Smooth muscle cell (in vitro differentiated cells): ENCODE measurements around the gene ASS1. TPM values are rescaled to one million over a fixed set of nuclear protein-coding genes. Genes with fewer than 3 reads are reported as not detected.

Experiments used
- DNase-seq: peaks from one replicate; lab custom pipeline; 2025; ENCODE audit not compliant: unreplicated experiment; lab: John Stamatoyannopoulos, UW
- H2AFZ ChIP-seq: fragments of 200-600 bp; sonication (generic); 2 replicates; pipeline ENCODE4 v1.6.0; 2016; ENCODE audit warnings: antibody characterized with exemption, low read depth, mild to moderate bottlenecking
- H3F3A ChIP-seq: fragments of 200-600 bp; sonication (generic); 2 replicates; pipeline ENCODE4 v1.6.0; 2017; ENCODE audit warnings: antibody characterized with exemption, low read depth
- H3K27ac ChIP-seq: fragments of 200-600 bp; sonication (generic); 2 replicates; pipeline ENCODE4 v1.5.1; 2016; ENCODE audit warnings: low read depth, mild to moderate bottlenecking
- H3K27me3 ChIP-seq: fragments of 200-600 bp; sonication (generic); 2 replicates; pipeline ENCODE4 v1.6.1; 2016; ENCODE audit warnings: low read depth, mild to moderate bottlenecking
- H3K36me3 ChIP-seq: fragments of 200-600 bp; sonication (generic); 2 replicates; pipeline ENCODE4 v1.5.1; 2016; ENCODE audit warnings: low read depth
- H3K4me1 ChIP-seq: fragments of 200-600 bp; sonication (generic); 2 replicates; pipeline ENCODE4 v1.5.1; 2016; ENCODE audit warnings: low read depth
- H3K4me2 ChIP-seq: fragments of 200-600 bp; sonication (generic); 2 replicates; pipeline ENCODE4 v1.6.0; 2016; ENCODE audit warnings: mild to moderate bottlenecking
- H3K4me3 ChIP-seq: fragments of 200-600 bp; sonication (generic); 2 replicates; pipeline ENCODE4 v1.5.1; 2016; ENCODE audit warnings: mild to moderate bottlenecking
- H3K79me2 ChIP-seq: fragments of 200-600 bp; sonication (generic); 2 replicates; pipeline ENCODE4 v1.6.0; 2016; ENCODE audit warnings: low read depth, mild to moderate bottlenecking
- H3K9ac ChIP-seq: fragments of 200-600 bp; sonication (generic); 2 replicates; pipeline ENCODE4 v1.6.0; 2016; ENCODE audit warnings: low read depth
- H3K9me3 ChIP-seq: fragments of 200-600 bp; sonication (generic); replicated peaks from 2 replicates; pipeline ENCODE4 v1.5.1; 2016; ENCODE audit warnings: low read depth
- H4K20me1 ChIP-seq: fragments of 200-600 bp; sonication (generic); 2 replicates; pipeline ENCODE4 v1.6.0; 2016; ENCODE audit warnings: low read depth
- CTCF ChIP-seq: fragments of 200-600 bp; sonication (generic); IDR thresholded peaks from 2 replicates; pipeline ENCODE4 v1.5.1; 2017; ENCODE audit warnings: borderline replicate concordance, mild to moderate bottlenecking, antibody characterized with exemption; ENCODE audit not compliant: insufficient read depth, poor library complexity, severe bottlenecking
- WGBS: methylation state at CpG from one replicate; pipeline ENCODE4 v1.1.7; 2016; ENCODE audit warnings: low lambda C conversion rate; 5-methylcytosine and 5-hydroxymethylcytosine counted together
- polyA plus RNA-seq: library from polyadenylated mRNA; unstranded; fragments of >200 nt; fragmentation: Nextera tagmentation; extraction: Ambion mirVana; gene quantifications from 2 replicates; pipeline ENCODE4 v1.2.1, GENCODE V29; 2016
- total RNA-seq: library from RNA; depleted of rRNA; stranded (reverse); fragments of >200 nt; gene quantifications from 2 replicates; pipeline ENCODE4 v1.2.3, GENCODE V29; 2014

Gene ASS1
- total and polyA plus RNA-seq, 2 experiments from 2014 or later: 78.2 to 81.5 TPM

- H3F3A ChIP-seq: no peaks in the 10 kb centered on the region
- no peak overlapping the region for H3K9ac ChIP-seq
- peaks cover 13% of the 10 kb centered on the region for H3K4me1 ChIP-seq
- 86% methylated on average over 16 of the region's 16 CpGs for WGBS
- peaks cover 3% of the 10 kb centered on the region for H4K20me1 ChIP-seq
- H2AFZ ChIP-seq: no peak overlapping the region
- H3K4me2 ChIP-seq: no peak overlapping the region
- H3K4me3 ChIP-seq: no peak overlapping the region
- no peaks in the 10 kb centered on the region for H3K27me3 ChIP-seq
- H3K27ac ChIP-seq: no peak overlapping the region
- TF ChIP-seq CTCF: no peak
- no peak for DNase-seq
- H3K36me3 ChIP-seq: no peaks in the 10 kb centered on the region
- H3K9me3 ChIP-seq: no peaks in the 10 kb centered on the region
- H3K79me2 ChIP-seq: no peaks in the 10 kb centered on the region
Measured at GRCh38 chr9:130465383-130466096, 20.8 kb downstream of the ASS1 start.

GRCh38 chr9:130466537-130467217 is 21.9 kb downstream of the ASS1 start:
- 91% methylated on average over 20 of the region's 20 CpGs for WGBS
- H3K27me3 ChIP-seq: no peaks in the 10 kb centered on the region
- H3K9ac ChIP-seq: no peak overlapping the region
- no peak for DNase-seq
- H3K4me2 ChIP-seq: no peak overlapping the region
- H3K4me1 ChIP-seq: peaks cover 17% of the 10 kb centered on the region
- no peak overlapping the region for H3K27ac ChIP-seq
- no peak overlapping the region for H3K4me3 ChIP-seq
- H3K79me2 ChIP-seq: no peaks in the 10 kb centered on the region
- no peaks in the 10 kb centered on the region for H4K20me1 ChIP-seq
- no peak overlapping the region for H2AFZ ChIP-seq
- TF ChIP-seq CTCF: no peak
- no peaks in the 10 kb centered on the region for H3K9me3 ChIP-seq
- no peaks in the 10 kb centered on the region for H3F3A ChIP-seq
- H3K36me3 ChIP-seq: no peaks in the 10 kb centered on the region

GRCh38 chr9:130467316-130467715 is 22.6 kb downstream of the ASS1 start:
- Histone ChIP-seq H3K27ac (no peak overlapping the region), H3K27me3 (no peaks in the 10 kb centered on the region), H4K20me1 (no peaks in the 10 kb centered on the region), H3K36me3 (no peaks in the 10 kb centered on the region), H2AFZ (no peak overlapping the region), H3K4me1 (peaks cover 20% of the 10 kb centered on the region), H3K79me2 (no peaks in the 10 kb centered on the region), H3K4me2 (no peak overlapping the region), H3K9me3 (no peaks in the 10 kb centered on the region), H3F3A (no peaks in the 10 kb centered on the region), H3K4me3 (no peak overlapping the region), H3K9ac (no peak overlapping the region)
- DNase-seq: no peak
- 78% methylated on average over 13 of the region's 13 CpGs for whole genome bisulfite sequencing
- TF ChIP-seq CTCF: no peak
